GM12878 (cell line): ENCODE results near the gene COMMD3. TPM values are rescaled to one million over a fixed set of nuclear protein-coding genes. Genes with fewer than 3 reads are reported as not detected.

Experiments used
- ATAC-seq: fragments of 200-7000 bp; cut with Tn5 transposase; 3 replicates; pipeline ENCODE4 v1.9.1; 2020; ENCODE audit warnings: mild to moderate bottlenecking, moderate library complexity
- BruUV-seq: library from RNA; stranded (reverse); fragments of 400-500 nt; replicated peaks from 2 replicates; lab custom pipeline; 2021; lab: Mats Ljungman, UMichigan
- CTCF ChIA-PET: fragments of 300-600 bp; sonication (Branson Sonifier 250); formaldehyde crosslinking; extraction: SDS; loops from one replicate; lab custom pipeline; 2021; ENCODE audit warnings: inconsistent platforms; lab: Yijun Ruan, JAX
- POLR2A ChIA-PET: fragments of 350-600 bp; formaldehyde crosslinking; extraction: SDS; loops from one replicate; lab custom pipeline; 2021; ENCODE audit warnings: inconsistent platforms; lab: Charles Lee
- RAD21 ChIA-PET: fragments of 300-600 bp; sonication (Branson Sonifier 250); formaldehyde crosslinking; loops from one replicate; lab custom pipeline; 2023; ENCODE audit warnings: antibody characterized with exemption; ENCODE audit not compliant: unreplicated experiment; lab: Charles Lee
- SMC1A ChIA-PET: fragments of 300-600 bp; sonication (Branson Sonifier 250); formaldehyde crosslinking; loops from one replicate; lab custom pipeline; 2023; ENCODE audit not compliant: unreplicated experiment, uncharacterized antibody; lab: Charles Lee
- DNase-seq: peaks from one replicate; pipeline ENCODE4 v3.0.0-alpha.2; 2011; ENCODE audit warnings: low read depth, low spot score
- FAIRE-seq: peaks from 3 replicates; lab custom pipeline; 2011; peaks lifted over from hg19 to GRCh38; lab: Jason Lieb, UNC
- H2AFZ ChIP-seq: 2 replicates; pipeline ENCODE4 v1.6.0; 2011; ENCODE audit warnings: low read depth, low read length, control low read depth; ENCODE audit not compliant: control insufficient read depth
- H3K27ac ChIP-seq: 2 replicates; pipeline ENCODE4 v1.5.1; 2011; ENCODE audit warnings: control low read depth; ENCODE audit not compliant: control insufficient read depth, insufficient read depth
- H3K27me3 ChIP-seq, 2 experiments: replicated peaks in 1 of 2; 2 replicates each; pipeline versions ENCODE4 v1.6.0 to v1.6.1; 2011; ENCODE audit warnings: low read length in 1 of 2; ENCODE audit not compliant: control insufficient read depth in 2 of 2, insufficient read depth in 2 of 2
- H3K36me3 ChIP-seq, 2 experiments: 2 replicates each; pipeline ENCODE4 v1.5.1; 2011; ENCODE audit warnings: low read length in 1 of 2; ENCODE audit not compliant: control insufficient read depth in 2 of 2, insufficient read depth in 2 of 2
- H3K4me1 ChIP-seq: 2 replicates; pipeline ENCODE4 v1.6.1; 2011; ENCODE audit warnings: mild to moderate bottlenecking, low read length, moderate library complexity, mixed read lengths; ENCODE audit not compliant: control insufficient read depth, insufficient read depth
- H3K4me2 ChIP-seq: 2 replicates; pipeline ENCODE4 v1.6.0; 2011; ENCODE audit warnings: control low read depth; ENCODE audit not compliant: control insufficient read depth, insufficient read depth
- H3K4me3 ChIP-seq: fragments of 200-600 bp; sonication (generic); 2 replicates; pipeline ENCODE4 v1.5.1; 2016
- H3K79me2 ChIP-seq: 2 replicates; pipeline ENCODE4 v1.6.0; 2011; ENCODE audit warnings: low read length; ENCODE audit not compliant: control insufficient read depth, insufficient read depth
- H3K9ac ChIP-seq: 2 replicates; pipeline ENCODE4 v1.8.0; 2011; ENCODE audit warnings: low read length, control low read depth, mixed read lengths; ENCODE audit not compliant: control insufficient read depth, insufficient read depth
- H3K9me3 ChIP-seq: replicated peaks from 3 replicates; pipeline ENCODE4 v1.5.1; 2011; ENCODE audit warnings: mild to moderate bottlenecking, low read length; ENCODE audit not compliant: control insufficient read depth, insufficient read depth
- H4K20me1 ChIP-seq: 2 replicates; pipeline ENCODE4 v1.6.0; 2011; ENCODE audit not compliant: control insufficient read depth, insufficient read depth
- ASH2L ChIP-seq: fragments of 300-600, 200-600 bp; sonication (generic); IDR thresholded peaks from 2 replicates; pipeline ENCODE4 v1.6.1; 2017; ENCODE audit warnings: low read depth, mild to moderate bottlenecking, borderline replicate concordance
- BACH1 ChIP-seq: fragments of 450-650 bp; IDR thresholded peaks from 2 replicates; pipeline ENCODE4 v1.6.1; 2017; ENCODE audit warnings: mild to moderate bottlenecking, borderline replicate concordance
- EP300 ChIP-seq, 2 experiments: fragments of 150-350 bp in 1 of 2; IDR thresholded peaks; 2 replicates each; pipeline ENCODE4 v1.6.1; 2011 to 2012; ENCODE audit warnings: low read depth in 2 of 2, low read length in 2 of 2, borderline replicate concordance in 1 of 2, improper control_type of control experiment in 1 of 2, inconsistent platforms in 1 of 2; ENCODE audit not compliant: control insufficient read depth in 1 of 2
- FOXK2 ChIP-seq: fragments of 450-650 bp; IDR thresholded peaks from 2 replicates; pipeline ENCODE4 v1.6.1; 2017; ENCODE audit warnings: mild to moderate bottlenecking, moderate library complexity
- FOXM1 ChIP-seq: IDR thresholded peaks from 2 replicates; pipeline ENCODE4 v1.6.1; 2012; ENCODE audit warnings: low read depth, mild to moderate bottlenecking, inconsistent platforms, low read length, moderate library complexity
- MEF2B ChIP-seq: fragments of 450-650 bp; IDR thresholded peaks from 2 replicates; pipeline ENCODE4 v1.6.1; 2018; ENCODE audit warnings: mild to moderate bottlenecking, moderate library complexity; ENCODE audit not compliant: partially characterized antibody, poor library complexity, severe bottlenecking
- MTA3 ChIP-seq: IDR thresholded peaks from 2 replicates; pipeline ENCODE4 v1.6.1; 2012; ENCODE audit warnings: low read length, inconsistent platforms, borderline replicate concordance
- MYC ChIP-seq: IDR thresholded peaks from 2 replicates; pipeline ENCODE4 v1.6.1; 2011; ENCODE audit warnings: mild to moderate bottlenecking, low read length, moderate library complexity, inconsistent platforms; ENCODE audit not compliant: insufficient read depth, insufficient replicate concordance, insufficient read length, severe bottlenecking
- NFIC ChIP-seq: IDR thresholded peaks from 2 replicates; pipeline ENCODE4 v1.6.1; 2012; ENCODE audit warnings: low read depth, mild to moderate bottlenecking, inconsistent platforms, low read length, moderate library complexity
- POLR2AphosphoS5 ChIP-seq: IDR thresholded peaks from 2 replicates; pipeline ENCODE4 v1.6.1; 2011; ENCODE audit warnings: mild to moderate bottlenecking, low read length, inconsistent platforms
- SIX5 ChIP-seq: IDR thresholded peaks from 2 replicates; pipeline ENCODE4 v1.6.1; 2011; ENCODE audit warnings: mild to moderate bottlenecking, low read depth, low read length, moderate library complexity; ENCODE audit not compliant: severe bottlenecking
- WGBS: methylation state at CpG from one replicate; pipeline ENCODE4 v1.1.6; 2016; ENCODE audit warnings: low lambda C conversion rate; ENCODE audit not compliant: insufficient replicate concordance, insufficient coverage; ENCODE audit errors: missing lambda C conversion rate; 5-methylcytosine and 5-hydroxymethylcytosine counted together
- in situ Hi-C: fragments of 300-500 bp; cut with MboI; formaldehyde crosslinking; loops from 9 replicates; pipeline ENCODE4 v1.14.3; 2018; ENCODE audit warnings: mixed read lengths
- intact Hi-C: fragments of 100-400 bp; cut with micrococcal nuclease; formaldehyde crosslinking; loops from one replicate; pipeline ENCODE4 v1.14.2; 2022; ENCODE audit not compliant: unreplicated experiment
- polyA plus RNA-seq, 11 experiments: library from polyadenylated mRNA; depleted of rRNA in 4 of 11; unstranded in 6 of 11; stranded (reverse) in 5 of 11; fragments of >200 nt; fragmentation: Nextera tagmentation in 4 of 11; fragmentation: Illumina TruSeq in 1 of 11; extraction: Ambion mirVana in 4 of 11; extraction: Trizol in 1 of 11; gene quantifications; 1 replicate in 1 of 11; 2 replicates in 10 of 11; pipeline versions ENCODE4 v1.2.1 to v1.2.3, GENCODE V29; 2011 to 2016; ENCODE audit warnings: inconsistent platforms in 2 of 11, missing spikeins in 2 of 11, low read depth in 1 of 11
- total RNA-seq, 4 experiments: library from RNA; depleted of rRNA in 3 of 4; stranded (reverse); fragments of >200 nt in 3 of 4; fragmentation: Illumina TruSeq in 1 of 4; extraction: Trizol in 1 of 4; gene quantifications; 2 replicates each; pipeline versions ENCODE4 v1.2.1 to v1.2.3, GENCODE V29; 2013 to 2021
- TF ChIP-seq, protein P1 (sequence below): fragments of 450-650 bp; IDR thresholded peaks from 2 replicates; pipeline ENCODE4 v1.6.1; 2017; ENCODE audit warnings: low read depth, mild to moderate bottlenecking, moderate library complexity
- TF ChIP-seq, protein P2 (sequence below): fragments of 450-650 bp; IDR thresholded peaks from 2 replicates; pipeline ENCODE4 v1.6.1; 2016; ENCODE audit warnings: mild to moderate bottlenecking, moderate library complexity, borderline replicate concordance
- TF ChIP-seq, protein P3 (sequence below): IDR thresholded peaks from 2 replicates; pipeline ENCODE4 v1.6.1; 2012; ENCODE audit warnings: low read depth, low read length, improper control_type of control experiment
- TF ChIP-seq, protein P4 (sequence below): IDR thresholded peaks from 2 replicates; pipeline ENCODE4 v1.6.1; 2012; ENCODE audit warnings: low read depth, low read length, improper control_type of control experiment

COMMD3 gene
- total and polyA plus RNA-seq, 10 of the 15 experiments (the other 5 are each of a cell fraction or from before 2014, with no cell fraction given) = 64.5 to 248 (median 84.4) TPM

DNA sequence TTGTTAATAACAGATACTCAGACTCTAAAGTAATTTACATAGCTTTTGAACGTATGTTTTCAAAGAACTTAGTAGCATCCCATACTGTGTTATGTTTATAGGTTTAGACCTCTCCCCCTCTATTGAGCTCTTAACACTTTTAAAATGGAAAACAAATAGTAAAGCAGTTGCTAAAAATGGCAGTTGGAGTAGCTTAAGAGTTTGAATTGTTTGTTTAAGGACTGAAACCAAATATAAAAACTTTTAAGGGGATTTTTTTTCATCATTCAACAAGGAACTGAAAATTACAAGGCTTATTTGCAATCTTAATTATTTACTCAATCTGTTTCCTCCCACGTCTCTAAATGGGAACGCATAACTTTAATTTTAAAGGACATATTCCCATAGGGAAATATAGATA is 27.5 kb downstream of the COMMD3 start:
- RAD21 ChIA-PET = interaction anchor here (0.6 to 3.7 kb wide), 9 partner anchors 19 to 390 kb away, joined by 3 to 16 read pairs (median 4); partner anchors contain the start of gene COMMD3
- TF ChIP-seq, protein P1, sequence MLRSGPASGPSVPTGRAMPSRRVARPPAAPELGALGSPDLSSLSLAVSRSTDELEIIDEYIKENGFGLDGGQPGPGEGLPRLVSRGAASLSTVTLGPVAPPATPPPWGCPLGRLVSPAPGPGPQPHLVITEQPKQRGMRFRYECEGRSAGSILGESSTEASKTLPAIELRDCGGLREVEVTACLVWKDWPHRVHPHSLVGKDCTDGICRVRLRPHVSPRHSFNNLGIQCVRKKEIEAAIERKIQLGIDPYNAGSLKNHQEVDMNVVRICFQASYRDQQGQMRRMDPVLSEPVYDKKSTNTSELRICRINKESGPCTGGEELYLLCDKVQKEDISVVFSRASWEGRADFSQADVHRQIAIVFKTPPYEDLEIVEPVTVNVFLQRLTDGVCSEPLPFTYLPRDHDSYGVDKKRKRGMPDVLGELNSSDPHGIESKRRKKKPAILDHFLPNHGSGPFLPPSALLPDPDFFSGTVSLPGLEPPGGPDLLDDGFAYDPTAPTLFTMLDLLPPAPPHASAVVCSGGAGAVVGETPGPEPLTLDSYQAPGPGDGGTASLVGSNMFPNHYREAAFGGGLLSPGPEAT = 0 out of 2 replicates have a peak, but pooled peaks have one; percentile 37
- TF ChIP-seq BACH1 (no peak), FOXK2 (no peak), MEF2B (peak; percentile 70), MYC (no peak), NFIC (peak; percentile 63; the same call in 1 of the 2 replicates), MTA3 (no peak), EP300 (IDR thresholded peaks at IDR 0.05; ENCODE audit: borderline replicate concordance in 1 of 2, control insufficient read depth in 1 of 2, low read depth in 2 of 2, low read length in 2 of 2) (0 out of 4 replicates have a peak, but pooled peaks have one; percentile 33 to 34), FOXM1 (no peak), ASH2L (no peak), SIX5 (no peak), POLR2AphosphoS5 (no peak)
- TF ChIP-seq, protein P2, sequence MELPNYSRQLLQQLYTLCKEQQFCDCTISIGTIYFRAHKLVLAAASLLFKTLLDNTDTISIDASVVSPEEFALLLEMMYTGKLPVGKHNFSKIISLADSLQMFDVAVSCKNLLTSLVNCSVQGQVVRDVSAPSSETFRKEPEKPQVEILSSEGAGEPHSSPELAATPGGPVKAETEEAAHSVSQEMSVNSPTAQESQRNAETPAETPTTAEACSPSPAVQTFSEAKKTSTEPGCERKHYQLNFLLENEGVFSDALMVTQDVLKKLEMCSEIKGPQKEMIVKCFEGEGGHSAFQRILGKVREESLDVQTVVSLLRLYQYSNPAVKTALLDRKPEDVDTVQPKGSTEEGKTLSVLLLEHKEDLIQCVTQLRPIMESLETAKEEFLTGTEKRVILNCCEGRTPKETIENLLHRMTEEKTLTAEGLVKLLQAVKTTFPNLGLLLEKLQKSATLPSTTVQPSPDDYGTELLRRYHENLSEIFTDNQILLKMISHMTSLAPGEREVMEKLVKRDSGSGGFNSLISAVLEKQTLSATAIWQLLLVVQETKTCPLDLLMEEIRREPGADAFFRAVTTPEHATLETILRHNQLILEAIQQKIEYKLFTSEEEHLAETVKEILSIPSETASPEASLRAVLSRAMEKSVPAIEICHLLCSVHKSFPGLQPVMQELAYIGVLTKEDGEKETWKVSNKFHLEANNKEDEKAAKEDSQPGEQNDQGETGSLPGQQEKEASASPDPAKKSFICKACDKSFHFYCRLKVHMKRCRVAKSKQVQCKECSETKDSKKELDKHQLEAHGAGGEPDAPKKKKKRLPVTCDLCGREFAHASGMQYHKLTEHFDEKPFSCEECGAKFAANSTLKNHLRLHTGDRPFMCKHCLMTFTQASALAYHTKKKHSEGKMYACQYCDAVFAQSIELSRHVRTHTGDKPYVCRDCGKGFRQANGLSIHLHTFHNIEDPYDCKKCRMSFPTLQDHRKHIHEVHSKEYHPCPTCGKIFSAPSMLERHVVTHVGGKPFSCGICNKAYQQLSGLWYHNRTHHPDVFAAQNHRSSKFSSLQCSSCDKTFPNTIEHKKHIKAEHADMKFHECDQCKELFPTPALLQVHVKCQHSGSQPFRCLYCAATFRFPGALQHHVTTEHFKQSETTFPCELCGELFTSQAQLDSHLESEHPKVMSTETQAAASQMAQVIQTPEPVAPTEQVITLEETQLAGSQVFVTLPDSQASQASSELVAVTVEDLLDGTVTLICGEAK = no peak
- TF ChIP-seq, protein P3, sequence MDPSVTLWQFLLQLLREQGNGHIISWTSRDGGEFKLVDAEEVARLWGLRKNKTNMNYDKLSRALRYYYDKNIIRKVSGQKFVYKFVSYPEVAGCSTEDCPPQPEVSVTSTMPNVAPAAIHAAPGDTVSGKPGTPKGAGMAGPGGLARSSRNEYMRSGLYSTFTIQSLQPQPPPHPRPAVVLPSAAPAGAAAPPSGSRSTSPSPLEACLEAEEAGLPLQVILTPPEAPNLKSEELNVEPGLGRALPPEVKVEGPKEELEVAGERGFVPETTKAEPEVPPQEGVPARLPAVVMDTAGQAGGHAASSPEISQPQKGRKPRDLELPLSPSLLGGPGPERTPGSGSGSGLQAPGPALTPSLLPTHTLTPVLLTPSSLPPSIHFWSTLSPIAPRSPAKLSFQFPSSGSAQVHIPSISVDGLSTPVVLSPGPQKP = no peak
- TF ChIP-seq, protein P4, sequence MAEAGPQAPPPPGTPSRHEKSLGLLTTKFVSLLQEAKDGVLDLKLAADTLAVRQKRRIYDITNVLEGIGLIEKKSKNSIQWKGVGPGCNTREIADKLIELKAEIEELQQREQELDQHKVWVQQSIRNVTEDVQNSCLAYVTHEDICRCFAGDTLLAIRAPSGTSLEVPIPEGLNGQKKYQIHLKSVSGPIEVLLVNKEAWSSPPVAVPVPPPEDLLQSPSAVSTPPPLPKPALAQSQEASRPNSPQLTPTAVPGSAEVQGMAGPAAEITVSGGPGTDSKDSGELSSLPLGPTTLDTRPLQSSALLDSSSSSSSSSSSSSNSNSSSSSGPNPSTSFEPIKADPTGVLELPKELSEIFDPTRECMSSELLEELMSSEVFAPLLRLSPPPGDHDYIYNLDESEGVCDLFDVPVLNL = no peak

More for the DNA sequence above, 27.5 kb downstream of the COMMD3 start:
- ChIA-PET SMC1A (interaction anchor here (0.7 to 2.0 kb wide), 12 partner anchors 12 to 142 kb away, joined by 3 to 9 read pairs (median 4); partner anchors contain the start of gene COMMD3), POLR2A (interaction anchor here (0.9 kb wide), 1 partner anchor 35 kb away, joined by 5 read pairs; no protein-coding TSS in a partner anchor), CTCF (interaction anchor here (1.0 kb wide), 1 partner anchor 21 kb away, joined by 3 read pairs; no protein-coding TSS in a partner anchor)
- H3K4me3 ChIP-seq = no peak overlapping the region
- intact Hi-C loops (loop anchor here (5.0 kb wide), 1 partner anchor 379 kb away; no protein-coding TSS in a partner anchor), in situ Hi-C loops (no loop called here)
- ATAC-seq (peak; percentile 8), FAIRE-seq (no peak), DNase-seq (no peak)
- no peaks in the 10 kb centered on the region for H3K79me2 ChIP-seq
- no peak overlapping the region for H3K9ac ChIP-seq
- WGBS = 3% methylated on average over 3 of the region's 3 CpGs
- no peaks in the 10 kb centered on the region for H4K20me1 ChIP-seq
- H3K27me3 ChIP-seq = peaks cover 5 to 17% of the 10 kb centered on the region in 2 experiments
- H3K9me3 ChIP-seq = peaks cover 4% of the 10 kb centered on the region; the same call in 1 of the 3 replicates
- H3K27ac ChIP-seq = no peak overlapping the region
- no peak overlapping the region for H2AFZ ChIP-seq
- H3K36me3 ChIP-seq = no peaks in the 10 kb centered on the region
- BruUV-seq = no TSS peak
- peaks cover 16% of the 10 kb centered on the region for H3K4me1 ChIP-seq
- H3K4me2 ChIP-seq = peak overlapping the region; percentile 13; the same call in 1 of the 2 replicates
